K562 (cell line): ENCODE measurements around the gene NMNAT2. TPM values are rescaled to one million over a fixed set of nuclear protein-coding genes. Genes with fewer than 3 reads are reported as not detected.

Experiments used
- ATAC-seq: fragments of 200-7000 bp; cut with Tn5 transposase; 3 replicates; pipeline ENCODE4 v1.9.1; 2020; ENCODE audit warnings: moderate library complexity
- BruUV-seq: library from RNA; stranded (reverse); fragments of 400-500 nt; replicated peaks from 2 replicates; lab custom pipeline; 2021; lab: Mats Ljungman, UMichigan
- CTCF ChIA-PET: fragments of 300-600 bp; formaldehyde crosslinking; extraction: SDS; loops from one replicate; lab custom pipeline; 2021; ENCODE audit warnings: low intra/inter-chr PET ratio; lab: Yijun Ruan, JAX
- POLR2A ChIA-PET: fragments of 300-600, 350-650 bp; sonication (Branson Sonifier 250); formaldehyde crosslinking; extraction: SDS; loops from one replicate; lab custom pipeline; 2021; ENCODE audit warnings: antibody characterized with exemption, inconsistent platforms; lab: Yijun Ruan, JAX
- DNase-seq, 4 experiments: peaks; one replicate each; pipeline versions ENCODE4 v3.0.0 to v3.0.0-alpha.2; 2011 to 2018; ENCODE audit warnings: low spot score in 3 of 4, mixed read lengths in 3 of 4; ENCODE audit errors: extremely low read depth in 1 of 4
- FAIRE-seq: peaks from 2 replicates; lab custom pipeline; 2011; peaks lifted over from hg19 to GRCh38; lab: Jason Lieb, UNC
- H2AFZ ChIP-seq: 2 replicates; pipeline ENCODE4 v1.6.0; 2011; ENCODE audit warnings: low read depth, low read length, control low read depth, inconsistent platforms
- H3K27ac ChIP-seq: fragments of 200-600 bp; 3 replicates; pipeline ENCODE4 v1.8.0; 2011; ENCODE audit warnings: low read depth, mild to moderate bottlenecking, control low read depth, inconsistent platforms, low read length, moderate library complexity, mixed read lengths; ENCODE audit errors: extremely low read depth
- H3K27me3 ChIP-seq, 2 experiments: fragments of 300-600 bp in 1 of 2; 2 replicates in 1 of 2; 3 replicates in 1 of 2; pipeline versions ENCODE4 v1.6.0 to v1.8.0; 2011; ENCODE audit warnings: inconsistent platforms in 2 of 2, low read length in 2 of 2, mild to moderate bottlenecking in 1 of 2, mixed read lengths in 1 of 2, moderate library complexity in 1 of 2; ENCODE audit not compliant: control insufficient read depth in 2 of 2, insufficient read depth in 2 of 2
- H3K36me3 ChIP-seq: fragments of 300-600 bp; 3 replicates; pipeline ENCODE4 v1.8.0; 2011; ENCODE audit warnings: mild to moderate bottlenecking, low read length, inconsistent platforms; ENCODE audit not compliant: control insufficient read depth, insufficient read depth
- H3K4me1 ChIP-seq, 2 experiments: fragments of 200-600 bp in 1 of 2; replicated peaks in 1 of 2; 2 replicates in 1 of 2; 3 replicates in 1 of 2; pipeline versions ENCODE4 v1.5.1 to v1.8.0; 2011; ENCODE audit warnings: inconsistent platforms in 2 of 2, low read length in 2 of 2, mild to moderate bottlenecking in 1 of 2, mixed read lengths in 1 of 2, moderate library complexity in 1 of 2; ENCODE audit not compliant: control insufficient read depth in 2 of 2, insufficient read depth in 2 of 2
- H3K4me2 ChIP-seq: 2 replicates; pipeline ENCODE4 v1.6.1; 2011; ENCODE audit warnings: low read length, control low read depth, inconsistent platforms, mixed read lengths; ENCODE audit not compliant: insufficient read depth
- H3K4me3 ChIP-seq: fragments of 200-600 bp; sonication (generic), shearing (Covaris generic); 2 replicates; pipeline ENCODE4 v1.5.1; 2016; ENCODE audit warnings: control low read depth, inconsistent platforms
- H3K79me2 ChIP-seq: fragments of 200-600 bp; 3 replicates; pipeline ENCODE4 v1.8.0; 2011; ENCODE audit warnings: low read length, inconsistent platforms; ENCODE audit not compliant: control insufficient read depth, insufficient read depth
- H3K9ac ChIP-seq, 2 experiments: 2 replicates each; pipeline versions ENCODE4 v1.6.0 to v1.6.1; 2011; ENCODE audit warnings: low read depth in 2 of 2, low read length in 2 of 2, control low read depth in 1 of 2, inconsistent platforms in 1 of 2, mild to moderate bottlenecking in 1 of 2, mixed read lengths in 1 of 2; ENCODE audit not compliant: insufficient read depth in 1 of 2
- H3K9me1 ChIP-seq: one replicate; pipeline ENCODE4 v1.6.0; 2011; ENCODE audit warnings: inconsistent platforms, mild to moderate bottlenecking, low read length, moderate library complexity; ENCODE audit not compliant: control insufficient read depth, insufficient read depth
- H3K9me3 ChIP-seq: replicated peaks from 2 replicates; pipeline ENCODE4 v1.5.1; 2011; ENCODE audit warnings: low read depth, low read length, inconsistent platforms; ENCODE audit not compliant: control insufficient read depth, insufficient read depth
- H4K20me1 ChIP-seq: replicated peaks from 2 replicates; pipeline ENCODE4 v1.6.1; 2011; ENCODE audit warnings: low read length, inconsistent platforms, mixed read lengths; ENCODE audit not compliant: control insufficient read depth, insufficient read depth
- CBX5 ChIP-seq: IDR thresholded peaks from 2 replicates; pipeline ENCODE4 v1.6.1; 2014; ENCODE audit warnings: low read depth, borderline replicate concordance
- DMBX1 ChIP-seq: fragments of 250-450 bp; sonication (Bioruptor Pico); IDR thresholded peaks from 2 replicates; pipeline ENCODE4 v1.8.0; 2022; ENCODE audit warnings: inconsistent platforms, mild to moderate bottlenecking, moderate library complexity, borderline replicate concordance
- ELF1 ChIP-seq: fragments of 200-800 bp; sonication (Bioruptor generic); IDR thresholded peaks from 2 replicates; pipeline ENCODE4 v1.6.1; 2016; ENCODE audit warnings: missing genetic modification characterization, missing compliant biosample characterization
- ELF4 ChIP-seq: fragments of 450-650 bp; formaldehyde crosslinking; IDR thresholded peaks from 2 replicates; pipeline ENCODE4 v1.4.0; 2022; ENCODE audit warnings: missing genetic modification characterization
- ESRRB ChIP-seq: fragments of 250-450 bp; sonication (Bioruptor Pico); IDR thresholded peaks from 2 replicates; pipeline ENCODE4 v1.5.0; 2020; ENCODE audit warnings: mild to moderate bottlenecking, moderate library complexity, borderline replicate concordance
- EZH2 ChIP-seq: IDR thresholded peaks from 2 replicates; pipeline ENCODE4 v1.6.1; 2012; ENCODE audit warnings: low read depth, mild to moderate bottlenecking, inconsistent platforms, low read length, borderline replicate concordance
- FOSL1 ChIP-seq: fragments of 200-800 bp; sonication (Bioruptor generic); conservative IDR thresholded peaks from 2 replicates; pipeline ENCODE4 v1.6.1; 2016; ENCODE audit warnings: missing genetic modification characterization, missing compliant biosample characterization
- FUS ChIP-seq: fragments of 200-400 bp; formaldehyde crosslinking; optimal IDR thresholded peaks from 2 replicates; pipeline ENCODE3; 2017; ENCODE audit warnings: low read depth, low read length
- KLF10 ChIP-seq: fragments of 250-450 bp; sonication (Bioruptor Pico); IDR thresholded peaks from 2 replicates; pipeline ENCODE4 v1.6.1; 2021; ENCODE audit warnings: matching md5 sums
- MAFK ChIP-seq: IDR thresholded peaks from 2 replicates; pipeline ENCODE4 v1.6.1; 2011; ENCODE audit warnings: low read length, improper control_type of control experiment
- PRPF4 ChIP-seq: fragments of 200-400 bp; formaldehyde crosslinking; IDR thresholded peaks from one replicate; pipeline ENCODE4 v1.6.1; 2017; ENCODE audit warnings: low read length, low read depth, mild to moderate bottlenecking; ENCODE audit not compliant: insufficient read depth, poor library complexity, severe bottlenecking
- PTTG1 ChIP-seq: fragments of 450-650 bp; IDR thresholded peaks from 2 replicates; pipeline ENCODE4 v1.6.1; 2016; ENCODE audit warnings: low read depth, mild to moderate bottlenecking, missing genetic modification characterization, missing compliant biosample characterization
- SMARCE1 ChIP-seq: fragments of 450-650 bp; IDR thresholded peaks from 2 replicates; pipeline ENCODE4 v1.7.1; 2016; ENCODE audit warnings: mild to moderate bottlenecking
- SNRNP70 ChIP-seq: fragments of 200-400 bp; formaldehyde crosslinking; optimal IDR thresholded peaks from 2 replicates; pipeline ENCODE3; 2017; ENCODE audit warnings: low read depth, low read length
- SRF ChIP-seq, 2 experiments: fragments of 250-450, 450-650 bp in 1 of 2; sonication (Bioruptor Pico) in 1 of 2; sonication (generic) in 1 of 2; formaldehyde crosslinking; IDR thresholded peaks; 2 replicates each; pipeline versions ENCODE4 v1.5.0 to v1.5.1; 2020 to 2022; ENCODE audit warnings: mild to moderate bottlenecking in 1 of 2, missing genetic modification reagents in 1 of 2
- SRSF3 ChIP-seq: fragments of 200-400 bp; formaldehyde crosslinking; IDR thresholded peaks from 2 replicates; pipeline ENCODE4 v1.6.1; 2016; ENCODE audit warnings: mild to moderate bottlenecking, low read length, moderate library complexity; ENCODE audit not compliant: insufficient read depth
- THAP7 ChIP-seq: fragments of 250-450 bp; sonication (Bioruptor Pico); IDR thresholded peaks from 2 replicates; pipeline ENCODE4 v1.5.0; 2021
- TRIM28 ChIP-seq: fragments of 450-650 bp; IDR thresholded peaks from 2 replicates; pipeline ENCODE4 v1.6.1; 2017
- ZBTB26 ChIP-seq: fragments of 450-650 bp; formaldehyde crosslinking; IDR thresholded peaks from 2 replicates; pipeline ENCODE4 v1.4.0; 2022; ENCODE audit warnings: missing genetic modification characterization
- ZNF57 ChIP-seq: fragments of 450-650 bp; formaldehyde crosslinking; IDR thresholded peaks from 2 replicates; pipeline ENCODE4 v1.4.0; 2020; ENCODE audit warnings: mild to moderate bottlenecking, moderate library complexity
- ZNF583 ChIP-seq: fragments of 250-450 bp; sonication (Bioruptor Pico); IDR thresholded peaks from 2 replicates; pipeline ENCODE4 v1.4.0; 2020
- WGBS: fragments of 100-300 bp; shearing (Covaris generic); methylation state at CpG from one replicate; pipeline ENCODE4 v1.1.6; 2016; ENCODE audit warnings: low coverage, mixed read lengths; ENCODE audit not compliant: insufficient coverage; ENCODE audit errors: missing lambda C conversion rate; 5-methylcytosine and 5-hydroxymethylcytosine counted together
- in situ Hi-C: fragments of 300-500 bp; cut with MboI; formaldehyde crosslinking; loops from 4 replicates; pipeline ENCODE4 v1.15.0; 2018; ENCODE audit warnings: inconsistent platforms, mixed read lengths
- intact Hi-C: fragments of 100-400 bp; cut with micrococcal nuclease; formaldehyde crosslinking; loops from 2 replicates; pipeline ENCODE4 v1.14.2; 2022
- polyA plus RNA-seq, 8 experiments: library from polyadenylated mRNA; depleted of rRNA in 4 of 8; stranded (reverse) in 5 of 8; unstranded in 3 of 8; fragments of >200 nt; fragmentation: Nextera tagmentation in 2 of 8; fragmentation: Illumina TruSeq in 1 of 8; extraction: Ambion mirVana in 2 of 8; extraction: Trizol in 1 of 8; gene quantifications; 2 replicates each; pipeline versions ENCODE4 v1.2.1 to v1.2.3, GENCODE V29; 2011 to 2014; ENCODE audit warnings: inconsistent platforms in 1 of 8, missing spikeins in 1 of 8
- total RNA-seq, 7 experiments: library from RNA; depleted of rRNA in 6 of 7; stranded (reverse); fragments of >200 nt in 6 of 7; fragmentation: Illumina TruSeq in 2 of 7; extraction: Trizol in 2 of 7; gene quantifications; 2 replicates each; pipeline versions ENCODE4 v1.2.1 to v1.2.3, GENCODE V29; 2011 to 2021; ENCODE audit warnings: low replicate concordance in 1 of 7

Gene NMNAT2
- total and polyA plus RNA-seq, 9 of the 15 experiments (the other 6 are each of a cell fraction or from before 2014, with no cell fraction given), result not detected

- no peak for TF ChIP-seq ESRRB (CRISPR knock-in tag)
- TF ChIP-seq, all 486 proteins: peak for 0
These were observed 45.4 kb upstream of the NMNAT2 start (continued) for GRCh38 chr1:183463566-183463965.

- intact Hi-C loops (no loop called here), in situ Hi-C loops (no loop called here)
- Histone ChIP-seq H3K9me3 (no peaks in the 10 kb centered on the region), H3K4me2 (no peak overlapping the region), H4K20me1 (no peaks in the 10 kb centered on the region), H2AFZ (0 out of 2 replicates have a peak overlapping the region, but pooled peaks have one; percentile 15), H3K36me3 (no peaks in the 10 kb centered on the region), H3K9ac (no peak overlapping the region), H3K27ac (no peak overlapping the region), H3K4me3 (no peak overlapping the region), H3K79me2 (no peaks in the 10 kb centered on the region), H3K4me1 (no peaks in the 10 kb centered on the region; a peak in 1 of 5 replicates), H3K27me3 (no peaks in the 10 kb centered on the region), H3K9me1 (no peaks in the 10 kb centered on the region)
- WGBS, result 16% methylated on average over 1 of the region's 1 CpG
- FAIRE-seq (peak; percentile 37), DNase-seq (peak in 1 of 4 experiments; percentile 42), ATAC-seq (peak; percentile 59; the same call in 1 of the 3 replicates)
- CTCF ChIA-PET, result interaction anchor here (0.6 kb wide), 2 partner anchors 300 to 761 kb away, joined by 3 to 8 read pairs; no protein-coding TSS in a partner anchor
- POLR2A ChIA-PET, result interaction anchor here (0.6 to 1.0 kb wide), 2 partner anchors 13 to 761 kb away, joined by 3 read pairs; no protein-coding TSS in a partner anchor
- BruUV-seq, result no TSS peak
- TF ChIP-seq ELF4 (CRISPR knock-in tag) (no peak), ZNF583 (CRISPR knock-in tag) (no peak), TRIM28 (no peak), ELF1 (peak; percentile 64), DMBX1 (CRISPR knock-in tag) (no peak), THAP7 (CRISPR knock-in tag) (no peak), PTTG1 (tag) (no peak), CBX5 (no peak), SRSF3 (no peak), SRF (CRISPR knock-in tag; IDR thresholded peaks at IDR 0.05) (0 out of 4 replicates have a peak, but pooled peaks of 1 of the 2 experiments have one; percentile 28), FUS (no peak), PRPF4 (no peak), EZH2 (no peak), ZBTB26 (CRISPR knock-in tag) (no peak), SMARCE1 (peak; percentile 40; the same call in 1 of the 2 replicates), SNRNP70 (no peak), ZNF57 (CRISPR knock-in tag) (no peak), MAFK (no peak), KLF10 (CRISPR knock-in tag) (no peak), FOSL1 (tag) (no peak)
These were observed 43.2 kb upstream of the NMNAT2 start for GRCh38 chr1:183461350-183461749.
